Measurements from ENCODE around the gene NOD2. TPM values are rescaled to one million over a fixed set of nuclear protein-coding genes. Genes with fewer than 3 reads are reported as not detected.

The NOD2 gene
- polyA plus RNA-seq, 1 experiment: not detected

- TF ChIP-seq CTCF (IDR thresholded peaks at IDR 0.05; ENCODE audit: low read depth, low read length): no peak
- no peak overlapping the region for H3K4me3 ChIP-seq (ENCODE audit: low read depth, low read length)
- H3K27me3 ChIP-seq (ENCODE audit: control insufficient read depth, insufficient read depth, low read length): no peaks in the 10 kb centered on the region
- H3K27ac ChIP-seq (ENCODE audit: low read depth, low read length): no peak overlapping the region
- H3K9me3 ChIP-seq (ENCODE audit: control insufficient read depth, insufficient read depth, low read length): peaks cover 39% of the 10 kb centered on the region
- DNase-seq (ENCODE audit: low read depth, low spot score): no peak
- POLR2A ChIA-PET: no interaction called here
- CTCF ChIA-PET: interaction anchor here (0.8 to 8.6 kb wide), 4 partner anchors 76 to 310 kb away, joined by 3 to 140 read pairs (median 3); no protein-coding TSS in a partner anchor
These were observed 23.7 kb upstream of the NOD2 start for GRCh38 chr16:50669741-50670140.

- H3K4me3 ChIP-seq (ENCODE audit: low read depth, low read length): no peak overlapping the region
- peaks cover 36% of the 10 kb centered on the region for H3K9me3 ChIP-seq (ENCODE audit: control insufficient read depth, insufficient read depth, low read length)
- ChIA-PET CTCF (interaction anchor here (1.2 to 8.6 kb wide), 4 partner anchors 76 to 646 kb away, joined by 3 to 140 read pairs (median 23); partner anchors contain the start of gene CNEP1R1), POLR2A (no interaction called here)
- no peaks in the 10 kb centered on the region for H3K27me3 ChIP-seq (ENCODE audit: control insufficient read depth, insufficient read depth, low read length)
- no peak for TF ChIP-seq CTCF (IDR thresholded peaks at IDR 0.05; ENCODE audit: low read depth, low read length)
- H3K27ac ChIP-seq (ENCODE audit: low read depth, low read length): no peak overlapping the region
- DNase-seq (ENCODE audit: low read depth, low spot score): no peak
These were observed 22.9 kb upstream of the NOD2 start for GRCh38 chr16:50670476-50670875.

- Histone ChIP-seq H3K4me3 (ENCODE audit: low read depth, low read length) (no peak overlapping the region), H3K9me3 (ENCODE audit: control insufficient read depth, insufficient read depth, low read length) (peaks cover 36% of the 10 kb centered on the region), H3K27ac (ENCODE audit: low read depth, low read length) (no peak overlapping the region), H3K27me3 (ENCODE audit: control insufficient read depth, insufficient read depth, low read length) (no peaks in the 10 kb centered on the region)
- no peak for DNase-seq (ENCODE audit: low read depth, low spot score)
- peak; percentile 52 for TF ChIP-seq CTCF (IDR thresholded peaks at IDR 0.05; ENCODE audit: low read depth, low read length)
- POLR2A ChIA-PET: no interaction called here
- CTCF ChIA-PET: interaction anchor here (0.6 to 2.2 kb wide), 8 partner anchors 10 to 647 kb away, joined by 3 to 42 read pairs (median 4); partner anchors contain the start of genes CNEP1R1 and SNX20
These were observed 21.7 kb upstream of the NOD2 start for GRCh38 chr16:50671644-50672260.

- Histone ChIP-seq H3K4me3 (ENCODE audit: low read depth, low read length) (no peak overlapping the region), H3K9me3 (ENCODE audit: control insufficient read depth, insufficient read depth, low read length) (peaks cover 36% of the 10 kb centered on the region), H3K27ac (ENCODE audit: low read depth, low read length) (no peak overlapping the region), H3K27me3 (ENCODE audit: control insufficient read depth, insufficient read depth, low read length) (no peaks in the 10 kb centered on the region)
- ChIA-PET CTCF (no interaction called here), POLR2A (no interaction called here)
- no peak for DNase-seq (ENCODE audit: low read depth, low spot score)
- TF ChIP-seq CTCF (IDR thresholded peaks at IDR 0.05; ENCODE audit: low read depth, low read length): no peak
These were observed 19.7 kb upstream of the NOD2 start for GRCh38 chr16:50673496-50674275.

GRCh38 chr16:50674831-50675230, 18.6 kb upstream of the NOD2 start:
- no peak overlapping the region for H3K4me3 ChIP-seq (ENCODE audit: low read depth, low read length)
- H3K27ac ChIP-seq (ENCODE audit: low read depth, low read length): no peak overlapping the region
- no peak for DNase-seq (ENCODE audit: low read depth, low spot score)
- ChIA-PET POLR2A (no interaction called here), CTCF (interaction anchor here (0.7 to 3.2 kb wide), 3 partner anchors 9 to 131 kb away, joined by 3 to 19 read pairs (median 11); no protein-coding TSS in a partner anchor)
- H3K27me3 ChIP-seq (ENCODE audit: control insufficient read depth, insufficient read depth, low read length): no peaks in the 10 kb centered on the region
- no peak for TF ChIP-seq CTCF (IDR thresholded peaks at IDR 0.05; ENCODE audit: low read depth, low read length)
- peaks cover 36% of the 10 kb centered on the region for H3K9me3 ChIP-seq (ENCODE audit: control insufficient read depth, insufficient read depth, low read length)
